Measurements from ENCODE around the gene NKX1-1.

The NKX1-1 gene

DNA sequence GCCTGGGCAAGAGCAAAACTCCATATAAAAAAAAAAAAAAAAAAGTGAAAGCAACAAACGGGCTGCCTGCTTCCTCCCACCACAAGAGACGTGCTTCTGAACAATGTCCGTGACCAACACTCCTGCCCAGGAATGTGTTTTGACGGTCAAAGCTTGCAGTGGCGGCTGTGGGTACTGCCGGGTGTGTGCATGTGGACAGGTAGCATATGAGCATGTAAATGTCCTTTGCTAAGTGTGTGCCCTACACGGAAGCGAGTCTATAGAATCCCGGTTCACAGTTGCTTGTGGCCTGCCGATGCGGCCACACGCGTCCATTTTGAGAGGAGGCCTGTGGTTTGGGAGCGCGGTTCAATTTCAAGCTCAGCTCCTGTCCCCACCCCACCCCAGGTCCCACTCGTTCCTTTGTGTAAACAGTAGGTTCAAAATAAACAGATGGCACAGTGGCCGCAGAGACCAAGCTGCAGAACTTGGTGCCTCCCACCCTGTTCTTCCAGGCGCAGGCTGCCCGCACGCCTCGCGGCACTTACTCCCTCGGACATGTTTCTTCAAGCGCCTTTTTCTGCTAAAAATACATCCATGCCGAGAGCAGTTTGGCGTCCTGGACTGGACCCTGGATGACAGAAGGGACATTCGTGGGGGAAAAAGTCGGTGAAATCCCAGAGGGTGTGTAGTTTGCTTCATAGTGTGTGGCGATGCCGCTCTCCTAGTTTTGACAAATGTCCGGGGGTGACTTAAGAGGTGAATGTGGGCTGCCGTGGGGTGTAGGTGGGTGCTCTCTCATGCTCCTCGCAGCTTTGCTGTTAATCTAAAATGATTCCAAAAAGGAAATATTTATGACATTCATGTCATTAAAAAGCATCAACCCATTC, 11.5 kb upstream of the NKX1-1 start:
- no peak overlapping the region for H3K4me3 ChIP-seq (ENCODE audit: low read depth, low read length)

DNA sequence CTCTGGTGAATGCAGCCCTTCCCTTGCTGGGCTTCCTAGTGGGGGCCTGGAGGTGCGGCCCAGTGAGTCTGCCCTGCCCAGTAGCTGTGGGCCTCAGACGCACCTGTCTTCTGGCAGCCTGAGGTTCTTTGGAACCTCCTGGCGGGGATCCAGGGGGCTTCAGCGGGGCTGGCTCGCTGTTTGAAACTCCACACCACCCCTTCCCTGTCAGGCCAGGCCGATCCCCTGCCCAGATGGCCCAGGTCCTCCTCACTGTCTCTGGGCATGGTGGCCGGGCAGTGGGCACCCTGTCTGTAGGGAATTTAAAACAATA, 10.7 kb upstream of the NKX1-1 start:
- no peak overlapping the region for H3K4me3 ChIP-seq (ENCODE audit: low read depth, low read length)

GRCh38 chr4:1416051-1416947, 10.1 kb upstream of the NKX1-1 start:
- no peak overlapping the region for H3K4me3 ChIP-seq (ENCODE audit: low read depth, low read length)

GRCh38 chr4:1415681-1415981, 9.4 kb upstream of the NKX1-1 start:
- no peak overlapping the region for H3K4me3 ChIP-seq (ENCODE audit: low read depth, low read length)

- no peak overlapping the region for H3K4me3 ChIP-seq (ENCODE audit: low read depth, low read length)
Observed at GRCh38 chr4:1414831-1415680, 8.8 kb upstream of the NKX1-1 start.

GRCh38 chr4:1413687-1414479, 7.6 kb upstream of the NKX1-1 start:
- H3K4me3 ChIP-seq (ENCODE audit: low read depth, low read length): no peak overlapping the region

DNA sequence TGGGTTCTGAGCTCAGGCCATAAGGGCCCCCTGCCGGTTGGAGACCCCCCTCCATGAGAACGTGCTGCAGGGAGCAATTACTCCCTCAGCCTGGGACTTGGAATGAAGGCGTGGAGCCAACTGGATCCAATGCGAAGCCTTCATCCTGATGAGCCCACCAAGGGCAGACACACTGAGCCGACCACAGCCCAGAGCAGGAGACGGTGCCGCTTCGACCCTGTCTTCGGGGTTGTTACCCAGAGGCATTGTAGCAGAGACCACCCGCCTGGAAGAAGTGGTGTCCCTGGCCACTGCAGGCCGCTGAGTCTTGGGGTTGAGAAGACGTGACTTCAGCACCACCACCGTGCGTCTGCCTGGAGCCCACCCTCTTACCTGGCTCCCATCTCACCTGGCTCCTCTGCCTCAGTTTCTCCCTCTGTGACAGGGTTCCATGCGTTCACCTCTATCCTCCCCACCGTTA, 7.0 kb upstream of the NKX1-1 start:
- no peak overlapping the region for H3K4me3 ChIP-seq (ENCODE audit: low read depth, low read length)

DNA sequence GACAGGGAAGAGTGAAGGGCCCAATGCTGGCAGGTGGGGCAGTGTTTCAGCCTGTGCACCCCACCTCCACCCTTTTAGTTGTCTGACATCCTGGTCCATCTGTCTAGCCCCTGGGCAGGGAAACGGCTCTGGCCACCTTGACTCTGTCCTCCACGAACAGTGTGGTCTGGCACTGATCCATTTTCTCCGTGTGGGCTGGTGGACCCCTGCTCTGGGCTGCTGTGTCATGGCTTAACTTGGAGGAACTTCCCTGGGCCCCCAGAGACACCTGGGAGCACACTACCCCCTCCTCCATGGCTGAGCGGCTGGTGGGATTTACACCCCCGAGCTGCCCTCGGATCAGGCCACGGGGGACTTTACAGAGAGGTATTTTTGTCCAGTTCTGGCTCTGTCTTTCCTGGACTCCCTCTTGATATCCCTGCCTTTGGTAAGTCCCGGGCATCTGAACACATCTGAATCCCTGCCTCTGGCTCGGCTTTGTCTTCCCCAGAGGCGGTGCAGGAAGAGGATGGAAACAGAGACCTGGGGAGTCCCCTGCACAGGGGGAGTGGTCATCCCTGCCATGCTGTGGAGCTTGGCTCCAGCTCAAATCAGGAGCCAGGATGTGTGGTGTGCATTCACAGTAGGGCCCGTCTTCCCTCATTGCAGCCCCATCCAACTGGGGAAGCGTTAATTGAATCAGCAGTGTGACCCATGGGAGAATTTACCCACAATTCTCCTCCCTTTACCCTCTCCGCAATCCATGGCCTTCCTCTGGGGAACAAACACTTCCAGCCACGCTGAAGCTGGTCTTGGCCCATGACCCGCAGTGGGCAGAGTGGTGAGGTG, 6.3 kb upstream of the NKX1-1 start:
- no peak overlapping the region for H3K4me3 ChIP-seq (ENCODE audit: low read depth, low read length)

- no peak overlapping the region for H3K4me3 ChIP-seq (ENCODE audit: low read depth, low read length)
Observed at GRCh38 chr4:1411436-1412375, 5.5 kb upstream of the NKX1-1 start.

- H3K4me3 ChIP-seq (ENCODE audit: low read depth, low read length): no peak overlapping the region
Observed at GRCh38 chr4:1410491-1411325, 4.5 kb upstream of the NKX1-1 start.

DNA sequence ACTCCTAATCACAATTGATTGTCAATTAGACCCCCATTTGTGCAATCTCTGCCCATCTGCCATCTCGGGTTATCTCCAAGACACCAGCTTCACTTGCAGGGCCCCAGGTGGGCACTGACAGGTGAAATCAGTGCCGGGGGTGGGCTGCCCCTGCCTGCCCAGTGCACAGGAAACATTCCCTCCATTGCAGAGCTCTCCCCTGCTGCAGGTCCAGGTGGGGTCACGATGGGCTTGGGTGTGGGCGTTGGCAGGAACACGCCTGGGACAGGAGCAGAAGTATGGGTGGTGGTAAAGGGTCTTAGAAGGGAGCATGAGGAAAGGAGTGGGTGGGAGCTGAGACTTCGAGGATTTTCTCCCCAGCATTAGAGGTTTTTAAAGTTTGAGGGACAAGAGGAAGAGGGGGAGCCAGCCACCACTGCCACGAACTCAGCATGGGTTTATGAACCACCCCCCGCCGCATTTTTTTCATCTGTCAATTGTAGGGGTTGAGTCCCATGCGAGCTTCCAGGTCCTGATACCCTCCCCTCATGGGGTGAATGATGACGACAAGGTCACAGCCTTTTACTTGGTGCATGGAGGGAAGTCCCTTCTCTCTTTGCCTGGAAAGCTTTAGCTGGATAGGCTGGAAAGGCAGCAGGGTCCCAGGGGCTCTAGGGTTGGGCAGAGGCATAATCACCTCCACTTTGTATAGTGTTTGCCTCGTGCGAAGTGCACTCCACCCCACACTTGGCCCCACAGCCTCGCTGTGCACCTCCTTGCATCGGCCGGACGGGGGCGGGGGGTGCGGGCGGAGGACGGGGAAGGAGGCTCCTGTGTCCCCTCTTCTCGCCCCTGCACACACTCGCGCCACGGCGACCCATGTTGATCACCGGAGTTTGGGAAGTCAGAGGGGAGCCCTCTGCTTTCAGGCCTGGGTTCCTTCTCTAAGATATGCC, 3.5 kb upstream of the NKX1-1 start:
- no peak overlapping the region for H3K4me3 ChIP-seq (ENCODE audit: low read depth, low read length)

GRCh38 chr4:1409079-1409478, 2.8 kb upstream of the NKX1-1 start:
- no peak overlapping the region for H3K4me3 ChIP-seq (ENCODE audit: low read depth, low read length)

- no peak overlapping the region for H3K4me3 ChIP-seq (ENCODE audit: low read depth, low read length)
Observed at GRCh38 chr4:1408418-1408817, 2.2 kb upstream of the NKX1-1 start.

DNA sequence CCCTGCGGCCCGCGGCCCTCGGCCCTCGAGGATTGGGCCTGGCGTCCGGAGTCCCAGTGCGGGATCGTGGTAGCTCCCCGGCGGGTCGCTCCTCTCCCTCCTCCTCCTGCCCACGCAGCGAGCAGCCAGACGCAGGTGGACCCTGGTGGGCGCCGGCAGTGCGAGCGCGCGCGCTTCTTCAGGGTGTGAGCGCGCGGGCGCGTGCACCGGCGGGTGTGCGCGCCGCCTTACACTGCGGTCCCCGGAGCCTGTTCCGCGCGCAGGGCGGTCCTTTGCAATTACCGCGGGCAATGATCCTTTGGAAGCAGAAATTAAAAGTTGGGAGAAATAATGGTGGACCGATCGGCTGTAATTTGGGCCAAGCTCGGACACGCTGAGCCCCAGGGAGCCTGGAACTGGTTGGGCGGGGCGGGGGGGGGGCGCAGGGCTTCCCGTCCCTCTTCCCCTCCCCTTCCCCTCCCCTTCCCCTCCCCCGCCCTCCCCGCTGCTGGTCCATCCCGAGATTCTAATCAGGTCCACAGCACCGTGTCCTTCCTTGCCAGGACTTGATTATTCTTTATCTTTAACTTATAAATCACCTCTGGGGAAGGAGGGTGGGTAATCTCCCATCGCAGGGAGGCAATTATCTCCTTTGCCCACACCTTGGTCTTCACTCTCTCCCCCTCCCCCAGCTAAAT, 1.6 kb upstream of the NKX1-1 start:
- no peak overlapping the region for H3K4me3 ChIP-seq (ENCODE audit: low read depth, low read length)

DNA sequence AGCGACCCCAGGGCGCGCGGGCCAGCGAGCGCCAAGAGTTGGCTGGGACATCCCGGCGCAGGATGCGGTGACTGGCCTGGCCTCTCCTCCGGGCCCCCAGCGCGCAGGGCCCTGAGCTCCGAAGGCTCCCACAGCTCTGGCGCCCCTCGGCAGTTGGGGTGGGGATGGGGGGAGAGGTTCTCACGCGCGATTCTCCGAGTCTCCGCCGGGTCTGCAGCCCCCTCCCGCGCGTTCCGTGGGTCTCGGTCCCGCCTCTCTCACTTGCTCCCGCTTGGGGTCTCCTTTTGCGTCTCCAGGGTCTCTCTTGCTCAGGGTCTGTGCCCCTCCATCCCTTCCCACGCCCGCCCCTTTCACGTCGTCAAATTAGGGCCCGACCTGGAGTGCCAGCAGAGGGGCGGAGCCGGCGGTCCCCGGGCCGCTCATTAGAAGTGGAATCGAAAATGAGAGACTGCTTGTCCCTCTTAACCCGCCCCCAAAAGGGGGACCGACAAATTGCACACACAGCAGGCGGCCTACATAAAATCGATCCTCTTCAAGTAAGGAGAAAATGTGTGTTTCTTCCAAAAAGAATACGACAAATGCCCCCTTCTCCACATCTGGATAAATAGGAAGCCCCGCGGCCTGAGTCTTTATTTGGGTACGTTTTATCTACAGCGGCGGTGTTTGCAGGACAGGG, 877 bp upstream of the NKX1-1 start:
- H3K4me3 ChIP-seq (ENCODE audit: low read depth, low read length): no peak overlapping the region

Measured in iPS-11a (cell line).